Stimulated activated CD4-positive, alpha-beta T cell treated with anti-CD3 and anti-CD28 coated beads, Interleukin-2, amount 100 ng/mL, for 48 hours (primary cell): Measurements from ENCODE around the gene TMEM269.

Experiments used
- DNase-seq, 2 donors: peaks; one replicate each; pipeline ENCODE4 v3.0.0-alpha.2; 2020

The TMEM269 gene

GRCh38 chr1:42825036-42825851 is 40.5 kb downstream of the TMEM269 start:
- no peak for DNase-seq

- no peak for DNase-seq
Measured at GRCh38 chr1:42830631-42831030, 45.8 kb downstream of the TMEM269 start.

- DNase-seq: no peak
Measured at GRCh38 chr1:42831273-42831672, 46.5 kb downstream of the TMEM269 start.

GRCh38 chr1:42832641-42833240 is 48.0 kb downstream of the TMEM269 start:
- no peak for DNase-seq

- no peak for DNase-seq
Measured at GRCh38 chr1:42833981-42834380, 49.2 kb downstream of the TMEM269 start.

- no peak for DNase-seq
Measured at GRCh38 chr1:42834803-42835202, 50.0 kb downstream of the TMEM269 start.

GRCh38 chr1:42835422-42835821 is 50.6 kb downstream of the TMEM269 start:
- no peak for DNase-seq

- no peak for DNase-seq
Measured at GRCh38 chr1:42837709-42838108, 52.9 kb downstream of the TMEM269 start.

GRCh38 chr1:42838482-42839190 is 53.8 kb downstream of the TMEM269 start:
- DNase-seq: no peak

- DNase-seq: no peak
Measured at GRCh38 chr1:42841010-42841409, 56.2 kb downstream of the TMEM269 start.

GRCh38 chr1:42841440-42842147 is 56.8 kb downstream of the TMEM269 start:
- no peak for DNase-seq

GRCh38 chr1:42844592-42845140 is 59.9 kb downstream of the TMEM269 start:
- no peak for DNase-seq

GRCh38 chr1:42845193-42845592 is 60.4 kb downstream of the TMEM269 start:
- DNase-seq: no peak

- DNase-seq: no peak
Measured at GRCh38 chr1:42845866-42846256, 61.1 kb downstream of the TMEM269 start.

GRCh38 chr1:42846257-42847110 is 61.7 kb downstream of the TMEM269 start, which contains the start of gene ZNF691:
Gene ZNF691, plus strand, starts transcription at chr1:42846613. Its CDS starts 3,046 bp downstream, at chr1:42849659.
- peak; percentile 77 to 80 for DNase-seq

- no peak for DNase-seq
Measured at GRCh38 chr1:42847111-42847595, 62.4 kb downstream of the TMEM269 start.

- DNase-seq: peak in 1 of 2 donors; percentile 1
Measured at GRCh38 chr1:42847721-42848460, 63.1 kb downstream of the TMEM269 start.

- no peak for DNase-seq
Measured at GRCh38 chr1:42848823-42849537, 64.2 kb downstream of the TMEM269 start.

- no peak for DNase-seq
Measured at GRCh38 chr1:42849944-42850343, 65.2 kb downstream of the TMEM269 start.
